Measurements from ENCODE around the gene SLC25A4.
"Not testable (repeated sequence)": the region's sequence is repeated elsewhere in the genome, so short reads cannot be mapped to it uniquely, and the experiment has no call there.

The SLC25A4 gene

GRCh38 chr4:185183622-185184281 is 40.7 kb downstream of the SLC25A4 start:
- no peaks in the 10 kb centered on the region for H3K9me3 Mint-ChIP-seq (ENCODE audit: low read depth)
- H3K36me3 Mint-ChIP-seq, result peaks cover 3% of the 10 kb centered on the region
- no peaks in the 10 kb centered on the region for H3K27me3 Mint-ChIP-seq
- H3K27ac Mint-ChIP-seq, result no peak overlapping the region
- peaks cover 48% of the 10 kb centered on the region for H3K4me1 Mint-ChIP-seq (ENCODE audit: low read depth)
- H3K4me3 Mint-ChIP-seq, result no peak overlapping the region

DNA sequence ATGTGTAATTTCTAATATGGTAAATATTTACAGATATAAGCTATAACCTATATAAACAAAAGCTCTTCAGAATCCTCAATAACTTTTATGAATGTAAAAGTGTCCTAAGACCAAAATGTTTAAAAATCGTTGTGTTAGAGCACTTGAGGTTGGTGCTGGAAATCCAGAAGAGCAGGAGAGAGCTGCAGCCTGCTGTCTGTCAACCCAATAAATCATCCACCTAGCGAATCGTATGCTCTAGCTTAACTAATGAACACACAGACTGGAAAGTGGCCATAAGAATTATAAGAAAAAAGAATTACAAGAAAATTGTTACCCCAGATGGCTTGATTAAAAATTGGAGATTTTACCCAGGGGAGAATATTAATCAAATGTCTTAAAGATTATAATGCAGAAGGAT is 43.7 kb downstream of the SLC25A4 start:
- Mint-ChIP-seq H3K9me3 (ENCODE audit: low read depth) (no peaks in the 10 kb centered on the region), H3K36me3 (peaks cover 10% of the 10 kb centered on the region), H3K4me3 (no peak overlapping the region), H3K4me1 (ENCODE audit: low read depth) (peaks cover 48% of the 10 kb centered on the region), H3K27me3 (no peaks in the 10 kb centered on the region), H3K27ac (no peak overlapping the region)

GRCh38 chr4:185189606-185190305 is 46.7 kb downstream of the SLC25A4 start:
- Mint-ChIP-seq H3K9me3 (ENCODE audit: low read depth) (no peaks in the 10 kb centered on the region), H3K4me3 (peak overlapping the region; percentile 50), H3K36me3 (peaks cover 10% of the 10 kb centered on the region), H3K27me3 (no peaks in the 10 kb centered on the region), H3K4me1 (ENCODE audit: low read depth) (peaks cover 44% of the 10 kb centered on the region), H3K27ac (peak overlapping the region; percentile 7)

- Mint-ChIP-seq H3K27me3 (no peaks in the 10 kb centered on the region), H3K4me3 (peak overlapping the region; percentile 50), H3K27ac (peak overlapping the region; percentile 7), H3K9me3 (ENCODE audit: low read depth) (no peaks in the 10 kb centered on the region), H3K4me1 (ENCODE audit: low read depth) (peaks cover 45% of the 10 kb centered on the region), H3K36me3 (peaks cover 10% of the 10 kb centered on the region)
Measured at GRCh38 chr4:185190306-185190856, 47.3 kb downstream of the SLC25A4 start.

DNA sequence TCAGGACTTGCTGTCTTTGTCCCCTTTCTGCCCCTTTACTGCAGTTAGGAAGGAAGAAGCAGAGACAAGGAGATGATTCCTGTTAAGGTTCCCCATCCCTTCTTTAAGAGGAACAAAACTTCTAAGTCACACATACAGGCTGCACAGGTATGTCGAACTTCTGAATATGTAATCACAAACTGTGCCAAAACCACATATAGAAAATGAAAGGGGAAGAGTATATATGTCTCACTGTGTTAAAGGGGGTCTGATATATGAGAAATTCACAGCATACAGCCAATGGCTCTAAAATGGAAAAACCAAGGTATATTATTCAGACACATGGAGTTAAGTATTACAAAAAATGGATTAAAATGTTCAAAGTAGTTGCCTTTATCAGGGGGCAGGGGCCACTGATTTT is 49.0 kb downstream of the SLC25A4 start:
- no peak overlapping the region for H3K27ac Mint-ChIP-seq
- H3K27me3 Mint-ChIP-seq, result no peaks in the 10 kb centered on the region

GRCh38 chr4:185194924-185195888 is 52.1 kb downstream of the SLC25A4 start:
- Mint-ChIP-seq H3K4me3 (no peak overlapping the region), H3K36me3 (peaks cover 5% of the 10 kb centered on the region), H3K4me1 (ENCODE audit: low read depth) (peaks cover 31% of the 10 kb centered on the region), H3K27me3 (no peaks in the 10 kb centered on the region), H3K27ac (no peak overlapping the region), H3K9me3 (ENCODE audit: low read depth) (no peaks in the 10 kb centered on the region)

More for the DNA sequence above, 49.0 kb downstream of the SLC25A4 start:
- peaks cover 42% of the 10 kb centered on the region for H3K4me1 Mint-ChIP-seq (ENCODE audit: low read depth)
- no peak overlapping the region for H3K4me3 Mint-ChIP-seq
- peaks cover 12% of the 10 kb centered on the region for H3K36me3 Mint-ChIP-seq
- no peaks in the 10 kb centered on the region for H3K9me3 Mint-ChIP-seq (ENCODE audit: low read depth)

DNA sequence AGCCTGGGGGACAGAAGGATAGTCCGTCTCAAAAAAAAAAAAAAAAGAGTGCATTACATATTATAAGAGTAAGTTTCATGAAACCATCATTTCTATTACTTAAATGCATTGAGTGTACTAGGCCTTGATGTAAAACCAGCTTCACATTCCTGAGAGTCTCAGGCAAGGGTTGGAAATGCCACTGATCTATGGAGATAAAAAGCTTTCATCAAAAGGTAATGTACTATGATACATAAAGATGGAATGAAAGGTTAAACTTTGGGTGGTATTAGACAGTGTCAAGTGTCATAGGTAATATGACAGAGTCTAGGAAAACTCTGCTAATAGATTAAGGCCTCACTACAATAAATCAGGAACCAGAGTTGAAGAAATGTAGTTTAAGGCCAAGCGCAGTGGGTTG is 53.4 kb downstream of the SLC25A4 start:
- Mint-ChIP-seq H3K4me3 (no peak overlapping the region), H3K4me1 (ENCODE audit: low read depth) (peaks cover 30% of the 10 kb centered on the region), H3K27ac (no peak overlapping the region)

DNA sequence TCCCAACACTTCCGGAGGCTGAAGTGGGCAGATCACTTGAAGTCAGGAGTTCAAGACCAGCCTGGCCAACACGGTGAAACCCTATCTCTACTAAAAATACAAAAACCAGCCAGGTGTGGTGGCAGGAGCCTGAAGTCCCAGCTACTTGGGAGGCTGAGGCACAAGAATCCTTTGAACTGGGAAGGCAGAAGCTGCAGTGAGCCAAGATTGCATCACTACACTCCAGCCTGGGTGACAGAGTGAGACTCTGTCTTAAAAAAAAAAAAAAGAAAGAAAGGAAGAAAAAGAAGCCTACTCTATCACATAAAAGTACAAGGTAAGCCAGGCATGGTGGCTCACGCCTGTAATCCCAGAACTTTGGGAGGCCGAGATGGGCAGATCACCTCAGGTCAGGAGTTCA is 55.1 kb downstream of the SLC25A4 start:
- H3K4me1 Mint-ChIP-seq (ENCODE audit: low read depth), result peaks cover 38% of the 10 kb centered on the region
- not testable (repeated sequence) for H3K4me3 Mint-ChIP-seq; H3K36me3 Mint-ChIP-seq; H3K27ac Mint-ChIP-seq; H3K9me3 Mint-ChIP-seq (ENCODE audit: low read depth); H3K27me3 Mint-ChIP-seq

More for the DNA sequence above, 53.4 kb downstream of the SLC25A4 start:
- Mint-ChIP-seq H3K36me3 (peaks cover 2% of the 10 kb centered on the region), H3K27me3 (no peaks in the 10 kb centered on the region), H3K9me3 (ENCODE audit: low read depth) (no peaks in the 10 kb centered on the region)

Data from activated naive CD8-positive, alpha-beta T cell (primary cell).